GM19035 (cell line): ENCODE data around the gene RHOBTB1.

ENCODE experiments used
- ATAC-seq: cut with Tn5 transposase; IDR thresholded peaks from one replicate; pipeline ENCODE4 v1.9.1; 2021; ENCODE audit not compliant: unreplicated experiment

RHOBTB1 gene

DNA sequence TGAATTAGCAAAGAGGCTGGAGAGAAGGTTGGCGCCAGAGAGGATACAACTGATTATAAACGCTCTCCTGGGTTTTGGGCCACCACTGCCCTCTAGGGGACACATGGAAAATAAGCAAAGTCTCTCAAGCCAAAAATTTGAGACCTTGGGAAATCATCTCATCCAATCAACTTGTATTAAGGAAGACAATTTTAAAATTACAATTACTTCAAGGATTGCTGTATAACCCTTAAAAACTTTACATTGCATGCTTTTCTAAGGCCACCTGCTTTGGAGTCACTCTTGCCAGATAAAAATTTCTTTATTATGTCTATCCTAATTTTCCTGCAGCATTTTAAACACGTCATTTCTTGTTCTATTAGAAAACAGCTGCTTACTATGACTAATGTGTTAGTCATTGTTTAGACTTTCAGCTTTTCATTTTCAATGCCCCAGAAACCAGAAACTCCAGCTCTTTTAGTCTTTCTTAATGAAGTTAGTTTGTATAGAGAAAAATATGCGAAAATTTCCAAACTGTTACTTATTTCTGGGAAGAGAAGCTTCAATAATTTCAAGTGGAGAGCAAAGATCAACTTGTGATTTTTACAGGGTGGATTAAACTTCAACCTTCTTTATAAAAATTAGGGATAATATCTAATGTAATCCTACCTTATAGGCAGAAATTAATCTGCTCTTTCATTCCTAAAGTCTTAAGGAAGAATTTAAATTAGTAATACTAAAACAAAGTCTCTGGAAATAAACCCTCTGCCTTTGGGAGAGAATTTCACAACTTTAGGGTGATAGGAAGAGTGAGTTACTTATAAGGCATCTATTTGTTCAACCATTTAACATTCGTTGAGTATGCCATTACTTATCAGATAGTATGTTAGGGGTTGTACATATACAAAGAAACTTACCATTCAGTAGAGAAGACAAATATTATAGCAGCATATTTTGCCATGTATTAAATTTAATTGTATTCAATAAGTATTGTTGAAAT lies 20.6 kb upstream of the RHOBTB1 start:
- peak; percentile 63 for ATAC-seq

DNA sequence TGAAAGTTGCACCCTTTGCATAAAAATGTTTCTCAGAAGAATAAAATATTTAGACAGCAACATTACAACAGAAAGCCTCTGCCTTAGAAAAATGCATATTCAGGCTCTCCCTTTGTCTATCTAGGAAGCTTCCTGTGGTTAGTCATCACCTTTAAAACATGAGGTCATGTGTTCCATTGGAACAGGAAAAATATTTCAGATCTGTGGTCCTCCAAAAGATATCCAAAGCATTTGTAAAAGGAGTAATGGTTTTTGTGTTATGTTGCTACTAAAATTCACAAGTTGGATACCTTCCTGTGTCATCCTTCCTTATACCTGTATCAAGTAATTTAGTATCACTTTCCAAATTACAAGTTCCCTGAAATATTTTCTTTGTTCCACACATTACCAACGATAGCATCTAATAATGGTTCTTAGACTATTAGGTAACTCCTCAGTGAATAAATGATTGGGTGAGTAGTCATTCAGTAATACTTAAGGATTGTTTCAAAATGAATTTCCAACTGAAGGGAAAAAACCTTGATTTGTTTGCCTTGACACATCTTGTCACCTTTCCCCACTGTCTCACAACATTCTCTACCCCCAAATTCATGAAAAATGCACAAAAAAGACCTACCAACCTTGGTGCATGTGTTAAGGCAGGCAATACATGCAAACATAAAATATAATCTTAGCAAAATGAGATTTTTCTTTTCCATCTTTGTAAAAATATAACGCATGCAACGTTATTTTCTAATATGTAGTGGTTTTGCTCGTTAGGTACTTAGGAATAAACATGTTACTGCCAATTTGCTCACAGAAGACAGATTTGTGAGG lies 19.7 kb upstream of the RHOBTB1 start:
- no peak for ATAC-seq

DNA sequence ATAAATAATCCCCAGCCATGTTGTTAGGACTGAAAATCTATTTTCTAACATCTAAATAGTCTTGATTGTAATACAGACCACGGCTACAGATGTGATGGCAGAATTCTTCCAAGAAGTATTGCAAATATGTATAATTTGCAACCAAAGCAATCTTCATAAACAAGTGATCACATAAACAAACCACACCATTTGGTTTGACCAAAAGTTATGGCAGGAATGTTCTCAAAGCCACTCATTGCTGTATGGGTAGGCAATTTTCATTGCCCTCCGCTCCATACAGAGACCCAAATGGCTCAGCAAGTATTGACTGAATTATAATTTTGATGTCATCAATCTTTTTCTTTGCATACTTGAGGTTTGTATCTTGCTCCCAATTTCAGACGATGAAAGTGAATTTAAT lies 19.0 kb upstream of the RHOBTB1 start:
- ATAC-seq: no peak

DNA sequence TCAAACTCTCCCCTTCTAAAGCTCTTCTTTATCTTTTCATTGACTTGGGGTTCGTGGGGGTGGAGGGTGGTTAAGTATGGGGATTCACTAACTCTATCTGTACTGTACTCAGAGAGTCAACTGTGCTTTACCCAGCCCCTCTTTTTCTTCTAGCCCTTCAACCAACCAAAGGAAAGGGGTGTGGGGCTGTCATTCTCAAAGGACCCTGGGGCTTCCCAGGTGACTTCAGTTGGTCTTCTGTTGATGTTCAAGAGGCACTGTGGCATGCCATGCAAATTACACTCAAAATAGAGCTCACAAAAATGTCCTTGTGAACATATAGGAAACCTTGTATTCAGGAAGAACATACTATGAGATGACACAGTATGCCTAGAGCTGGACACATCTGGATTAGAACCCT lies 16.9 kb upstream of the RHOBTB1 start:
- no peak for ATAC-seq

DNA sequence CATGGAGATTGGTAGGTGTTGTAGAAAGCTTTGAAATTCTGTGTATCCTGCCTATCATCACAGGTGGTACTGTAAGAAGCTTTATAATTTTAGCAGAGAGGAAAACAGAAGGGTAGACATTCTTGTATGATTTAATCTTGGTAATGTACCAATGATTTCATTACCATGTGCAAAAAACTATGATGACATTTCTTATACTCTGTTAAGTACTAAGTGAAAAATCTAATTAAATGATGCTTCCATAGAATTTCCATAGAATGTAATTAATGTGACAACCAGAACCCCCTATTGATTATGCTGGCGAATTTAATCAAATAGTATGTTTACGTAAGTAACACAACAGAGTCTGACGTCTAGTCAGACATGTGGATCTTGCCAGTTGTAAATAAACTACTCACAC lies 16.0 kb upstream of the RHOBTB1 start:
- no peak for ATAC-seq

DNA sequence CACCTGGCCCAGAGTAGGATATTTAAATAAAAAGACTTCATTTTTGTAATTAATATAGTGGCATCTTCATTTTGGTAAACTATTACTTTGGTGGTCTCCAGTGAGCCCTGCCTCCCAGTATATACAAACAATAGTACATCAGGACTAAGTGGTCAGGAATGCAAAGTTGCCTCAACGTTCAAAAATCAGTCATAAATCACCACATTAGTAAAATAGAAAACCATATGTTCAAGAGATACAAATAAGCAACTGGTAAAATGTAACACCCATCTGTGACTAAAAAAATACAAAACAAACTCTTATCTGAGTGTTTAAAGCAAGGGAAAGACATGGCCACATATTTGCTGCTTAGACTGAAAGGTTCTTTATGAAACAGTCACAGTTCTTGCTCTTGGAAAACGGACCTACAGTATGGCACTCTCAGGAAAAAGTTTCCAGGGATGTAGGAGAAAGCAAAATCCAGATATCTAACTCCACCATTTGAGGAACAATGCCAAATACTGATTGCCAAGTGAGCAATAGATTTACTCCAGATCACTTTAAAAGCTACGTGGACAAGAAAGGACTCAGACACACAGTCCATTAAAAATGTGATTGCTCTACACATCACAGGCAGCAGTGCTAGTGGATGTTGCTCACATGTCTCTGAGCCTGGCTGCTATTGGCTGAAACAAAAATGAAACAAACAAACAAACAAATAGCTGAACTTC lies 15.1 kb upstream of the RHOBTB1 start:
- no peak for ATAC-seq

DNA sequence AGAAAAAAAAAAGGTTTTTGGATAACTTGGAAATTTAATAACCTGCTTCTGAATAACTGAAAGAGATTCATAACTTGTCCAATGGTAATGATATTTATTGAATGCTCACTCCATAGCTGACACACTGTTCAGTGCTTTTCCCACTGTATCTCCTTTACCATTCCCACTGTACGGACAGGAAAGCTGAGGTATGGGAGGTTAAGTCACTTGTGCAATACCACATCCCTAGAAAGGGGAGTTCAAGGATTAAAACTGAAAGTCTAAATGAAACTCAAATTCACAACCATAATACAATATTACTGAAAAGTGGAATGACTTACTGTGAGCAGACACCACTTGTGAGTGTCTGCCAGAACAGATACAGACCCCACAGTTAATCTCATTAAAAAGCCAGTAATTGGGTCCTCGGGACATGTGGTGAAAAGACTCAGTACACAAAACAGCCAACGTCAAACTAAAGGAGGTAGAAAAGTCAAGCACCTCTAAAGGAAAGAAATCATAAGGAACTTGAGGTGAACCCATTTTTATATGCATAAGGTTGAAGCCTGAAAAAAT lies 13.8 kb upstream of the RHOBTB1 start:
- no peak for ATAC-seq

DNA sequence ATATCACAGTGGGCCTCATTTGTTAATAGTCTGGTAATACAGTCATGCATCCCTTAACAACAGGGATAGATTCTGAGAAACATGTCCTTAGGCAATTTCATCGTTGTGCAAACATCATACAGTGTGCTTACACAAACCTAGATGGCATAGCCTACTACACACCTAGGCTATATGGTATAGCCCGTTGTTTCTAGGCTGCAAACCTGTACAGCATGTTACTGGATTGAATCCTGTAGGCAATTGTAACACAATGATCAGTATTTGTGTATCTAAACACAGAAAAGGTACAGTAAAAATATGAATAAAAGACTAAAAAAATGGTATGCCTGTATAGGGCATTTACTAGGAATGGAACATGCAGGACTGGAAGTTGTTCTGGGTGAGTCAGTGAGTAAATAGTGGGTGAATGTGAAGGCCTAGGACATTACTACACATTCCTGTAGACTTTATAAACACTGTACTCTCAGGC lies 12.0 kb upstream of the RHOBTB1 start:
- ATAC-seq: no peak

DNA sequence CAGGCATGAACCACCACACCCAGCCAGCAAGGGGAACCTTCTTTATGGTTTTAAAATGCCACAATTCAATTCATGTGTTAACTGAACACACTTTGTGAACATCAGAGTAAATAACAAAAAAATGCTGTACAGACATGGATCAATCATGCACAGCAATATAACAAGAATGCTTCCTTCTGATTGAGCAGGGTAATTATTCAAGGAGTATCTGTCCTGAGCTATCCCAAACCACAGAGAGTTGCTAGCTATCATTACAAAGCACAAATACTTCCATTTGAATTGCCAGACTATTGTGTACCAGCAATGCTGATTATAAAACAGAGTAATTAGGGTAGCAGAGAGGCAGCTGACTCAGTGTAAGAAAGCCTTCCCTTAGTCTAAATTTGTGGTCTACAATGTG lies 11.3 kb upstream of the RHOBTB1 start:
- no peak for ATAC-seq

DNA sequence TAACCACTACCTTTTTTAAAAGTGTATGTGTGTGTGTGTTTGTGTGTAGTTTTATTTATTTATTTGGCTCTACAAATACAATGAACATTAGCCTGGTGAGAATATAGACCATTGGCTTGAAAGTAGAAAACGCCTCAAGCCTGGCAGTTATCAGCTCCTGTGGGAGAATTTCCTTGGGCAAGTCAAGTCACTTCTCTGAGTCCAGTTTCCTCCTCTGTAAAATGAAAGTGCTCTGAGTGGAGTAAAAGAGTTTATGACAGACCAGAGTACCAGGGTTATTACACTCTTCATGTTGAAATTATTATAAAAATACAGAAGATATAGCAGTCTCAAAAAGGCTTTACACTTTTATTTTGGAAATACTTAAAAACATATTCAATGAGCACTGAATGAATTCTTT lies 10.1 kb upstream of the RHOBTB1 start:
- no peak for ATAC-seq

DNA sequence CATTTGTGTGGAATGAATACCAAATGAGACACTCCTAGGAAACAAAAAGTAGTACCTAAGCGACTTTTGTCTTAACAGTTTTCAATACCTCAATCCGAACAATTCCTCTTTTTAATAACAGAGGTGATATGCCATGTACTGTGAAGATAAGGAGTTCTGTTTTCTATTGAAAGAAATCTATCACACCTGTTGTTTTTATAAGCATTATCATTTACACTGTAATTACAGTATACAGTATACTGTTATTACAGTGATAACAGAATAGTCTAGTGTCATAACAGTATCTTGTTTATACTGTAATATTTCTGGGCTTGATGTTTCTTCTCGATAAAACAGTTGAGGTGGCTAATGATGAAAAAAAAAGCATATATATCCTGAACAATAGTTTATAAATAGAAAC lies 9.4 kb upstream of the RHOBTB1 start:
- ATAC-seq: no peak

DNA sequence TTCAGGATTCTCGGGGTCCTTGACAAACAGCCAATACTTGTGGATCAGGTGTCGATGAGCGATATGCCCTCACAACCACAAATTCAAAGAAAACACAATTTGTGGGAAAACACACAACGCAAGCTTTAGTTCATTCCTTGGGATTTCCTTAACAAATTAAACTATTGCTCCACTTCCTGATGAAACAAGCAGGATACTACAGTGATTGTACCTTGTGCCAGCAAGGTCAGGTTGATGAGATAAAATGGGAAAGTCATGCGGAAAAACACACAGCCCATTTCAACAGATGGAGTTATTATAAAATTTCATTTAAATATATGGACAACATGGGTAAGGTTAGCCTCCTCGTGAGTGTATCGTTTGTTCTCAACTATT lies 8.8 kb upstream of the RHOBTB1 start:
- no peak for ATAC-seq

DNA sequence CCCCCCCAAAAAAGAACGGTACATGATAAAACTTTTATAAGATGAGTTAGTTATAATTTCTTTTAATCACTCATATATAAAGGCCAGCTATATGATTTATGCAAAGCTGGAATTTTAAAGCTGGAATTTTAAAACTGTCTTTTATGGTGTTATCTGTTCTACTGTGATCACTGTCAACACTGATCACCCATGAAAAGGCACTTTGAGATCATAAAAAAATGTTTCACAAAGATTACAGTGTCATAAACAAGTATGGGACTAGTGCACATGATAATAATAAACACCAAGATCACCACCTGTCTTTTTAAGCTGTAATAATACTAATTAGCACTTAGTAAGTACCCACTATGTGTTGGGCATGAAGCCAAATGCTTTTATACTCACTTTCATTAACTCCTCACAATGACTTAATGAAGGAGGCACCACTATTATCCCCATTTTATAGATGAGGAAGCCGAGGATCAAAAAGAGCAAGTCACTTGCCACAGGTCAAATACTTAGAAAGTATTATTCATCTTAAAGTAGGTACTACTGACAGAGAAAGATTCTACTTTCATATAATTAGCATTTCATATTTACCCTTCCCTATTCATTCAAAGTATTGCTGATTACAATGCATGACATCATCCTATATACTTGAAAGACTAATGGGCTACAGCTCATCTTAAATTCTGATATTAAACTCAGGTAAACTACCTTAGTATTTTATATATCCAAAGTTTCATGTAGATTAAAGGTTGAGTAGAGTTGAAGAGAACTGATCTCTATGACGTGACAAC lies 8.3 kb upstream of the RHOBTB1 start:
- no peak for ATAC-seq

DNA sequence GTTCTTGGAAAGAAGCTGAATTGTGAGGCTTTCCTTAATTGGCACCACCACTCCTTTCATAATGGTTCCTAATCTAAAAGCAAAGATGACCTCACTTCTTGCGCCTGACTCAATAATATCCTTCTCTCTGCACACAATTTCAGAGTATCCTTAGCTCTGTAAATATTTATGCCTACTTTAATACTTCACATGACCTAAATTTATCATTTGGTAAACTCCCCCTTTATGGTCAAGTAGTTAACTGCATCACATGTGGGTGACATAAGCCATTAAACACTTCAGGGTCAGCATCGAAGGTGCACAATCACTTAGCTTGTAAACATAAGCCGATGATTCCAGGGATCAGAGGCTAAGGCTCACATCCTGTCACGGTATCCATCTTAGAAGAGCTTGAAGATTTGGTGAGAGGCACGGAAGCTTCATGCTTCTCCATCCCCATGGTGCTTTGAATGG lies 7.3 kb upstream of the RHOBTB1 start:
- no peak for ATAC-seq

DNA sequence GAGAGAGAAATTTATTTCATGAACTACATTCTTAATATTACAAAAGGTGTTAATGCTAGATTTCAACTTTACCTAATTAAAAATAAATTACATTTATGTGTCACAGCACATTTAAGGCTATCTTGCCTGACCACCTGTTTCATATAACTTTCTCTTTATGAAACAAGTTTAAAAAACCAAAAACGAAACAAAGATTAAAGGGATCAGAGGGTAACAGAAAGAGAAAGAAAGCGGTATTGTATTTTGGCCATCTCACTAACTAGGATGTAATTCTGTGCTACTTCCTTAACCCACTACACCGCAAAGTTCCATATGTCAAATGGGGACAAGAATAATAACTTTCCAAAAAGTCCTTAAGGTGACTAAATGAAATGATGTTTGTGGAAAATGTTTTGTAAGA lies 6.3 kb upstream of the RHOBTB1 start:
- ATAC-seq: no peak

DNA sequence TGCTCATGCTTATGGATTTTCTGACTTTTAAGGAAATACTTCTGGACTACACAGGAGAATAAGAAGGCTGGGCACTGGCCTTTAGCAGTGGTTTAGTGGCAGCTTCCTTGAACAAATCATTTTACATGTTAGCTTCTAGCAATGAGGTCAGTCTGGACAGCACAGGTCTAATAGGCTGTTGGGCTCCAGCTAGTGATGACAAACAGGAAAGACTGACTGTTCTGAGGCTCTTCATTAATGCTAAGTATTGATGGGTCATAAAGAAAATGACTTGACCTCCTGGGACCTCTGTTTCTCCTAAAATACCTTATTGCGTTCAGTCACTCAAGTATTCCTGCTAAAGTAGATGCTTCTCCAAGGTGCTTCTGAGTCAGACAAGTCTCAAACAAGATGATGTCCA lies 4.9 kb upstream of the RHOBTB1 start:
- ATAC-seq: no peak

DNA sequence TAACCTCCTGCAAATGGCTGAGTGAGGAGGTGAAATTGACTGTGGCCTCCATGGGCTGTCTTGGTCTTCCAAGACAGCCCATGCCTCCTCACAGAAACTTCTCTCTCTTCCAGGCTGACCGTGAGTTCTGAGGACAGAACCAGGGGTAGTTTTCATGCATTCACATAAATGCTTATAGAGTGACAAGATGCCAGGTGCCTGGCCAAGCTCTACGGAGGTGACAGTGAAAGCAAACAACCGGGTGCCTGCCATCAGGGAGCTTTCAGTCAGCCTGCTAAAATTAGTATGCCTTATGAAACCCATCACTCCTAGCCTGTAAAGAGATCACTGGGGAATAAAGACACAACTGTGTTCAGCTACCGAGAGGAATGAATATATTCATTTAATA lies 919 bp upstream of the RHOBTB1 start:
- ATAC-seq: no peak

DNA sequence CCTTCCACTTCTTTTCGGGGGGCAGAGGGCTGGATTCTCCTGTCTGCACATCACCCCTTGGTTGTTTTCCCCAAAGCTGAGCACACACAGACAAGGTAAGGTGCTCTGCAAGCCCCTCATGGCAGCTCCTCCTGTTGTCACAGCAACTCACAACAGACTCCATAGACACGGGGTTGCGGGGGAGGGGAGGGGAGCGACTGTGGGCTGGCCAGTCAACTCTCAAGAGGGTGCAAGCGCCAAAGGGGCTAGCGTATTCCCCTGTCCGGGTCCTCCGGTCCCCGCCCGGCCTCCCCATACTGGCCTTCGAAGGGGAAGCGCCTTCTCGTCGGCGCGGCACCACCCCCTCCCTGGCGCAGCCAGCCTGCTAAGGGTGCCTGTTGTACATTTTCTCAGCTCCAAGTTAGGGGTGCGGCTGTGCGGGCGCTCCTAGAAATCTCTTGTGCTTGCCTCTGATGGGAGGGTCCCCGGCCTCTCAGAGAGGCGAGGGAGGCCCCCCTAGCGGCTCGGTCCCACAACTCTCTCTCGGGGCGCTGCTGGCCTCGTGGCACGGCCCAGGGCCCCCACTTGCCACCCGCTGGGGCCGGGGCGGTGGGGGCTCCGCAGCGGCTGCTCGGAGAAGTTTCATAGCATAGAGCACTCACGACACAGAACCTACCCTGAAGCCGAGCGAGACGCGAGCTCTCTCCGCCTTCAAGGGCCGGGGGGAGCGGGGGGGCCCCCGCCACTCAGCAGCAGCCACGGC lies 498 bp downstream of the RHOBTB1 start:
- ATAC-seq: peak; percentile 36

DNA sequence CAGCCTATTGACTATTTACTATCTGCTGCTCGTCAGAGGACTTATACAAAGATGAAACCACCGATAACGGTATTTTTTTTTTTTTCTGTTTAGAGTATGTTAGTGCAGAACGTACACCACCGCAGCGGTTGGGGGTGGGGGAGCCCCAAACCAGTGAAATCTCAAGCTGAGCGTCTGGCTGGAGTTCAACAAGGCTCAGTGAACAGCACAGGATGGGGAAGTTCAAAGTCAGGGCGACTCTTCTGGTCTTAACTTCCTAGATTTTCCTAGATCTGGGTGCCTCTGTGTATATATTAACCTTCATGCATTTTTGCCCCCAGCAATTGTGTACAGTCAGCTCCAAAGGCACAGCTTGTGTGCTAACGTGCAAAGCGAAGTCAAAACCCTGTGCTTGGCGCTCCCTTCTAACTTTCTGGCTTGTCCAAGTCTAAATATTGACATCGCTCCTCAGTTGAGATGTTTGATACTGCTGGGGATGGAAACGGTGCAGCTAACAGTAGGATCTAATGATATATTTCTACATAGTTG lies 1.1 kb downstream of the RHOBTB1 start:
- ATAC-seq: peak; percentile 54
